Body of pancreas (tissue), 4 donors: Measurements from ENCODE around the gene PAIP1.

Source experiments
- CTCF ChIP-seq, 7 experiments: fragments of 450-650 bp in 4 of 7; fragments of 200-600 bp in 3 of 7; sonication (generic) in 3 of 7; IDR thresholded peaks; one replicate each; pipeline ENCODE4 v1.5.1; 2016 to 2019; ENCODE audit warnings: antibody characterized with exemption in 7 of 7
- POLR2A ChIP-seq, 3 donors: fragments of 450-650 bp; IDR thresholded peaks; one replicate each; pipeline ENCODE4 v1.6.1; 2016; ENCODE audit warnings: antibody characterized with exemption in 3 of 3, mild to moderate bottlenecking in 2 of 3

DNA sequence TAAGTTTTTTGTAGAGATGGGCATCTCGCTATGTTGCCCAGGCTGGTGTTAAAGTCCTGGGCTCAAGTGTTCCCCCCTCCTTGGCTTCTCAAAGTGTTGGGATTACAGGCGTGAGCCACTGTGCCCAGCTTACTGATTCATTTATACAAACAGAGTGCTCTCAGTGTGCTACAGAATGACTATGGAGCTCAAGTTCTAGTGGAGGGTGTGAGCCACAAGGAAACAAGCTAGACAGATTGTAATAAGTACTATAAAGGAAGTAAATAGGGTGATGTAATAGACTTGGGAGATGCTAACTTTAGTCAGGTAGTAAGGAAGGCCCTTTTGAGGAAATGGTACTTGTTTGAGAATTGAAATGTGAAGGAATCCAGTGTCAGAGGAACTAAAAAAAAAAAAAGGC is 71.5 kb downstream of the PAIP1 start:
- TF ChIP-seq CTCF (IDR thresholded peaks at IDR 0.05) (no peak), POLR2A (IDR thresholded peaks at IDR 0.05) (no peak)
